ENCODE measurements around the gene ABL2. TPM values are rescaled to one million over a fixed set of nuclear protein-coding genes. Genes with fewer than 3 reads are reported as not detected.

The ABL2 gene
- total RNA-seq, 2 donors from 2014 or later: 9.2 to 9.4 TPM

DNA sequence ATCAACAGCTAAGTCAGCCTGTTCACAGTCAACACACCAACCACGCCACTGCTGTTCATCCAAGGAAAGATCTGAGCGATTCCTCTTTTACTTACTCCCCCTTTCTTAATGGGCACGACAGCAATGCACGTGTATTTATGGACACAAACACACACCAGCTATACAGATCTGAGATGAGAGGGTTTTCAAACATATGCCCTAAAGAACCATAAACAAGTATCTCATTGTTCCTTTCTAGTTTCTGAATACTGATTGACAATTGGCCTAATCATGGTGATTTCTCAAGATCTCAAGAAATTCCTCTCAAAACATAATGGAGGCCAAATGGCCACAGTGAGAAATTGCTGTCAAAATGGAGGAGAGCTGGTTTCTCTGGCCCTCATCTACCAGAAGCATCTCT, 129.6 kb downstream of the ABL2 start:
- no peak for ATAC-seq
- no peaks in the 10 kb centered on the region for H3K9me3 Mint-ChIP-seq
- H3K27ac Mint-ChIP-seq: no peak overlapping the region
- no peak for DNase-seq (ENCODE audit: low spot score in 2 of 2)
- H3K36me3 Mint-ChIP-seq: no peaks in the 10 kb centered on the region

GRCh38 chr1:179095924-179096323, 133.6 kb downstream of the ABL2 start:
- H3K36me3 Mint-ChIP-seq: peaks cover 0 to 9% of the 10 kb centered on the region in 2 donors
- no peak overlapping the region for H3K27ac Mint-ChIP-seq
- ATAC-seq (no peak), DNase-seq (ENCODE audit: low spot score in 2 of 2) (no peak)
- H3K9me3 Mint-ChIP-seq: no peaks in the 10 kb centered on the region

GRCh38 chr1:179095377-179095776, 134.1 kb downstream of the ABL2 start:
- Mint-ChIP-seq H3K9me3 (no peaks in the 10 kb centered on the region), H3K27ac (peak overlapping the region in 1 of 2 donors; percentile 81), H3K36me3 (peaks cover 0 to 9% of the 10 kb centered on the region in 2 donors)
- DNase-seq (ENCODE audit: low spot score in 2 of 2) (no peak), ATAC-seq (no peak)

GRCh38 chr1:179094818-179095217, 134.7 kb downstream of the ABL2 start:
- Mint-ChIP-seq H3K9me3 (no peaks in the 10 kb centered on the region), H3K36me3 (peaks cover 0 to 9% of the 10 kb centered on the region in 2 donors), H3K27ac (peak overlapping the region in 1 of 2 donors; percentile 9)
- DNase-seq (ENCODE audit: low spot score in 2 of 2): no peak
- no peak for ATAC-seq

DNA sequence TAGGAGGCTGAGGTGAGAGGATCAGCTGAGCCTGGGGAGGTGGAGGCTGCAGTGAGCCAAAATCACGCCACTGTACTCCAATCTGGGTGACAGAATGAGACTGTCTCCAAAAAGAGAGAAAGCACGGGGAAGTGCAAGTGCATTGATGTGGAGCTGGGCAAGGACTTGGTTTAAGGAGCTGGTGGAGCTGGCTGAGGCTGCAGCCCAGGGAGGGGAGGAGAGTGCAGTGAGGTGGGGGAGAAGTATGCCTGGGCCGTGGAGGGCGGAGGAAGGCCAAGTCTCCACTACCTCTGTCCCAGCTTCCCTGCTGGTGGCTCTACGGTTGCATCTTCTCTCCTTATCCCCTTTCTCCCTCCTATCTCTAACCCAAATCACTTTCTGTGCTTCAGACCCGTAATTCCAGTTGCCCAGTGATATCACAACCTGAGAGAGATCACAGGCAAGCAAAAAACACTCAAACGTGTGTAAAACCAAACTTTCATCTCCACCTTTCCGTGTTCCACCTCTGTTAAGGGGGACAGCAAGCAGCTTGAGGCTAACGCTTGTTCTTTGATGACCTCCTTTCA, 136.5 kb downstream of the ABL2 start:
- Mint-ChIP-seq H3K27ac (peak overlapping the region; percentile 5 to 70), H3K36me3 (peaks cover 0 to 9% of the 10 kb centered on the region in 2 donors), H3K9me3 (no peaks in the 10 kb centered on the region)
- DNase-seq (ENCODE audit: low spot score in 2 of 2): no peak
- no peak for ATAC-seq

DNA sequence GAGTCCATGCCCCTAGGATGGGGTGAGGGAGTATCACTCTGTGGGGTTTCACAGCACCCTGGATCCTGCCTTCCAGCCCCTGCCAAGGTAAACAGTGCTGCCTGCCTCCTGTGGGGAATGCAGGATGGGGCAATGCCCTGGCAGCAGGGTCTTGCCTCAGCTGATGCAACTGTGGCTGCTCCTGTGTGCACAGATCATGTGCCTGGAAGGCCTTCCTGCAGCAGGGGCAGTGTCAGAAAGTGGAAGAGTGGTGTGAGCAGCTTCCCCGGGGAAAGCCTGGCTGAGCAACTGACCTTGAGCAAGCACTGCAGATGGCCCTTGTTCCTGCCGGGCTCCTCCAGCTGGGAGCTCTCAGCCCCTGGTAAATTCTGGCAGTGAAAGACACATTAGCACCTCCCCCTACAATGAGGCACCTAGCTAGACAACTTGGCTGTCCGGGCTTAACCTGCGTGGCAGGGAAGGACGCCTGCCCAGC, 137.7 kb downstream of the ABL2 start:
- Mint-ChIP-seq H3K27ac (peak overlapping the region; percentile 21 to 94), H3K36me3 (peaks cover 0 to 12% of the 10 kb centered on the region in 2 donors), H3K9me3 (no peaks in the 10 kb centered on the region)
- DNase-seq (ENCODE audit: low spot score in 2 of 2) (no peak), ATAC-seq (no peak)

DNA sequence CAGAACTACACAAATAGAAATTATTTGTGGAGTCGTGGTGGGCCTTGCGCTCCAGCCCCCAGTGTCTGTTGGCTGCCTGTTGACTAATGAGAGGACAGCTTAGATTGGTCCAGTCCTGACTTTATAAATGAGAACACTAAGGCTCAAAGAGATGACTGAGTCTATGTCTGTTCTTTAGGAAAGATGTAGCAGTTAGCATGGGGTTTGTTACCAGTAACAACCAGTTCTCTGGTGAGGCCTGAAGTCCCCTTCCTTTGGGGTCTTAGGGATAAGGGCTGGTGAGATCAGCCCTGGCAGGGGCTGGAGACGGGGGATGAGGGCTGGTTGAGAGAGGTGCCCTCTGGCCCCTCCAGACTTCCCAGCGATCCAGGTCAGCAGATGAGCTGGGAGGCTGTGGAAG, 138.6 kb downstream of the ABL2 start:
- Mint-ChIP-seq H3K36me3 (peaks cover 0 to 14% of the 10 kb centered on the region in 2 donors), H3K27ac (peak overlapping the region; percentile 21 to 94), H3K9me3 (no peaks in the 10 kb centered on the region)
- ATAC-seq (no peak), DNase-seq (ENCODE audit: low spot score in 2 of 2) (no peak)

GRCh38 chr1:179090522-179090921, 139.0 kb downstream of the ABL2 start:
- DNase-seq (ENCODE audit: low spot score in 2 of 2) (no peak), ATAC-seq (no peak)
- Mint-ChIP-seq H3K27ac (peak overlapping the region; percentile 21 to 87), H3K9me3 (no peaks in the 10 kb centered on the region), H3K36me3 (peaks cover 0 to 14% of the 10 kb centered on the region in 2 donors)

DNA sequence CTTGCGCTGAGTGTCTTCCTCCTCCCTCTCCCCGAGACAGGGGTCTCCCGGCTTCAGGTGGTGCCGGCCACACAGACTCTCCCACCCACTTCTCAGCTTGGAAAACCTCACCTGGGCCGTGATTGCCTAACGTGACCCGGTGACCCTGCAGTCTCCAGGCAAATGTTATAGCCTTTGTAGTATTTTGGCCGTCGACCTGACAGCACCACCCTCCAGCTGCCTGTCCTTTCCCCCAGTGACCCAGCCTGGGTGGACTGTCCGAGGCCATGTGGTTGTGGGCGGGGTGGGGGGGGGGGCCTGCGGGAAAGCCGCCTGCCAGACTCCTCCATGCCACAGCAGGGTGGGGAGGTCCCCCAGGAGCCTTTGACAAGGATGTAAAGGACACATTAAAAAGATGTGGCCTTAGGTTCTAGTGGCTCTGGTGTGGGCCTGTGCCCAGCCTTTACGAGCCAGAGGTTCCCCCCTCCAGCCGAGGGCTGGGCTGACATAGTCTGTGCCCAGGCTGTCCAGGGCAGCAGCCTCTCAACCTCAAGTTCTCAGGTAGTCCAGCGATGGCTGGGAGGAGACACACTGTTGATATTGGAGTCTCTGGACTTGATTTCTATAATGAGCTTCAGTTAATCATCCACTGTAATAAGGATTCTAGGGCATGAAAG, 139.5 kb downstream of the ABL2 start:
- no peak for ATAC-seq
- no peak for DNase-seq (ENCODE audit: low spot score in 2 of 2)
- H3K36me3 Mint-ChIP-seq: peaks cover 0 to 14% of the 10 kb centered on the region in 2 donors
- peak overlapping the region; percentile 21 to 87 for H3K27ac Mint-ChIP-seq
- no peaks in the 10 kb centered on the region for H3K9me3 Mint-ChIP-seq

GRCh38 chr1:179087665-179088064, 141.8 kb downstream of the ABL2 start:
- Mint-ChIP-seq H3K27ac (peak overlapping the region in 1 of 2 donors; percentile 36), H3K9me3 (no peaks in the 10 kb centered on the region), H3K36me3 (peaks cover 3 to 8% of the 10 kb centered on the region in 2 donors)
- ATAC-seq (no peak), DNase-seq (ENCODE audit: low spot score in 2 of 2) (no peak)

GRCh38 chr1:179083533-179083932, 145.9 kb downstream of the ABL2 start:
- H3K9me3 Mint-ChIP-seq: no peaks in the 10 kb centered on the region
- DNase-seq (ENCODE audit: low spot score in 2 of 2): no peak
- peak overlapping the region; percentile 65 to 95 for H3K27ac Mint-ChIP-seq
- H3K36me3 Mint-ChIP-seq: peaks cover 5 to 12% of the 10 kb centered on the region in 2 donors
- no peak for ATAC-seq

- peaks cover 5 to 12% of the 10 kb centered on the region in 2 donors for H3K36me3 Mint-ChIP-seq
- peak; percentile 34 to 60 for DNase-seq (ENCODE audit: low spot score in 2 of 2)
- peak overlapping the region; percentile 95 to 97 for H3K27ac Mint-ChIP-seq
- no peaks in the 10 kb centered on the region for H3K9me3 Mint-ChIP-seq
- ATAC-seq: peak in 1 of 2 donors; percentile 3
These were observed 146.5 kb downstream of the ABL2 start for GRCh38 chr1:179082999-179083335.

DNA sequence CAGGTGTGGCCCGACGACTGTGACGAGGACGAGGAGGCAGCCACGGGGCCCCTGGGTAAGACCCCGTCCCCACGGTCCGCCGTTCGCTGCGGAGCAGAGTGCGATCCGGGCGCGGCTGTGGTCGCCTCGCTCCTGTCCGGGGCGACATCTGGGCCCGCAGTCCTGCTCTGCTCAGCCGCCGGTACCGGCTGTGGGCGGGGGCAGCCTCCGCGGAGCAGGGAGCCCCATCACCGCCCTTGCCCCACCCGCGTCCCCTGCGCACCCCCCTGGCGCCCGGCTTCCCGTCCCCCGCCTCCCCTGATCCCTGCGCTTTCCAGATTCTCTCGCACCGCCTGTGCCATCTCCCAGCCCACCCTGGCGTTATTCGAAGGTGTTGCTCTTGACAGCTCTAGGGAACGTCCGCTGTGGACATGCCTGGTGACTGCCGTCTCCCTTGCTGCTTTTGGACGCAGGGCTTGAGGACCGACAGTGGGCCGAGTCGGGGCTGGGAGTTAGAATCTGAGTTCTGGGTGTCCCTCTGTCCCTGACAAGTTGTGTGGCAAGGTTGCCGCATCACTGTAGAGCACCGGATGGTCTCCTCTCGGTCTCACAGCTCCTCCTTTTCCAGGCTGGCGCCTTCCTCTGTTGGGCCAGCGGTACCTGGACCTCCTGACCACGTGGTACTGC, 147.0 kb downstream of the ABL2 start:
- ATAC-seq: peak; percentile 25
- peak overlapping the region; percentile 95 to 97 for H3K27ac Mint-ChIP-seq

DNA sequence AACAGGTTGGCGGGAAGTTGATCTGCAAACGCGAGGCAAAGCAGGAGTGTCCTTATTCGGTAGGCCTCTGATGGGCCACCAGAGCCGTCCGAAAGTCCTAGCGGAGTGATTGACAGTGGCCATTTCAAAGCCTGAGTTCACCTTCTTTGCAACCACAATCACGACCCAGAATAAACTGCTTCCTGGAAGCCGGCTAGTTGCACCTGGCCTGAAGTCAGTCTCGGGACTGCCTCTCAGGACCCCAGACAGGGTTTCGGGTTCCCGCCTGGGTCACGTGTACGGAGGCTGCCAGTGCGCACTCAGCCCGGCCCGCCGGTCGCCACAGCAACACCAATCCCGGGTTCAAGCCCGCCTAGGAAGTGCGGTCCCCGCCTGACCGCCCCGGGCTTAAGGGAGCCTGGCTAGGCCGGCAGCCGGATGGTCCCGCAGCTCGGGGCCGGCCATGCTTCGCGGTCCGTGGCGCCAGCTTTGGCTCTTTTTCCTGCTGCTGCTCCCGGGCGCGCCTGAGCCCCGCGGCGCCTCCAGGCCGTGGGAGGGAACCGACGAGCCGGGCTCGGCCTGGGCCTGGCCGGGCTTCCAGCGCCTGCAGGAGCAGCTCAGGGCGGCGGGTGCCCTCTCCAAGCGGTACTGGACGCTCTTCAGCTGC, 147.7 kb downstream of the ABL2 start, which contains the start of gene TOR3A:
Gene TOR3A (plus strand): TSS at position 384 of the 646 bp plus-strand sequence. CDS start 59 bp downstream, at position 443.
- Mint-ChIP-seq H3K9me3 (no peaks in the 10 kb centered on the region), H3K36me3 (peaks cover 5 to 10% of the 10 kb centered on the region in 2 donors), H3K27ac (peak within 1 kb of the TSS; percentile 95 to 97)
- peak; percentile 86 to 87 for ATAC-seq
- peak; percentile 78 to 95 for DNase-seq (ENCODE audit: low spot score in 2 of 2)

More for the DNA sequence above, 147.0 kb downstream of the ABL2 start:
- Mint-ChIP-seq H3K9me3 (no peaks in the 10 kb centered on the region), H3K36me3 (peaks cover 5 to 12% of the 10 kb centered on the region in 2 donors)
- DNase-seq (ENCODE audit: low spot score in 2 of 2): peak; percentile 30 to 64

- Mint-ChIP-seq H3K27ac (peak overlapping the region; percentile 95 to 97), H3K36me3 (peaks cover 5 to 7% of the 10 kb centered on the region in 2 donors), H3K9me3 (no peaks in the 10 kb centered on the region)
- ATAC-seq (peak; percentile 60 to 61), DNase-seq (ENCODE audit: low spot score in 2 of 2) (peak in 1 of 2 donors; percentile 22)
These were observed 148.4 kb downstream of the ABL2 start for GRCh38 chr1:179080866-179081686.

All from activated naive CD4-positive, alpha-beta T cell treated with anti-CD3 and anti-CD28 coated beads, Interleukin-2, amount 50 U/mL, for 72 hours (primary cell).